PC-9 (cell line): Measurements from ENCODE around the gene RBMS3. TPM values are rescaled to one million over a fixed set of nuclear protein-coding genes. Genes with fewer than 3 reads are reported as not detected.

Experiments
- BruUV-seq: library from RNA; stranded (reverse); fragments of 400-500 nt; replicated peaks from 2 replicates; lab custom pipeline; 2021; lab: Mats Ljungman, UMichigan
- CTCF ChIA-PET: fragments of 300-600 bp; sonication (Branson Sonifier 250); formaldehyde crosslinking; loops from one replicate; lab custom pipeline; 2022; ENCODE audit warnings: antibody characterized with exemption; lab: Charles Lee
- POLR2A ChIA-PET: fragments of 300-600 bp; sonication (Branson Sonifier 250); formaldehyde crosslinking; loops from one replicate; lab custom pipeline; 2022; ENCODE audit warnings: antibody characterized with exemption; ENCODE audit not compliant: unreplicated experiment; lab: Charles Lee
- DNase-seq, 2 experiments: peaks; one replicate each; pipeline versions ENCODE4 v3.0.0 to v3.0.0-alpha.2; 2015 to 2022; ENCODE audit warnings: mixed read lengths in 1 of 2
- H2AFZ ChIP-seq: fragments of 200-600 bp; sonication (generic); 2 replicates; pipeline ENCODE4 v1.8.1; 2017; ENCODE audit warnings: antibody characterized with exemption
- H3F3A ChIP-seq: fragments of 200-600 bp; sonication (generic); 2 replicates; pipeline ENCODE4 v1.8.1; 2017; ENCODE audit warnings: antibody characterized with exemption, mild to moderate bottlenecking, low read depth; ENCODE audit not compliant: insufficient read depth
- H3K27ac ChIP-seq: fragments of 200-600 bp; sonication (generic); 2 replicates; pipeline ENCODE4 v1.6.1; 2016; ENCODE audit warnings: mixed run types
- H3K27me3 ChIP-seq: fragments of 200-600 bp; sonication (generic); 2 replicates; pipeline ENCODE4 v1.6.1; 2016; ENCODE audit warnings: low read depth, mixed run types; ENCODE audit not compliant: insufficient read depth
- H3K36me3 ChIP-seq: fragments of 200-600 bp; sonication (generic); 2 replicates; pipeline ENCODE4 v1.6.1; 2016; ENCODE audit warnings: low read depth, mixed run types
- H3K4me1 ChIP-seq: fragments of 200-600 bp; sonication (generic); replicated peaks from 2 replicates; pipeline ENCODE4 v1.6.1; 2016; ENCODE audit warnings: mixed run types; ENCODE audit not compliant: insufficient read depth
- H3K4me2 ChIP-seq: fragments of 200-600 bp; sonication (generic); 2 replicates; pipeline ENCODE4 v1.6.1; 2017; ENCODE audit warnings: mixed run types
- H3K4me3 ChIP-seq: fragments of 200-600 bp; sonication (generic); 2 replicates; pipeline ENCODE4 v1.6.1; 2016; ENCODE audit warnings: mixed run types
- H3K79me2 ChIP-seq: fragments of 200-600 bp; sonication (generic); 2 replicates; pipeline ENCODE4 v1.6.1; 2017; ENCODE audit warnings: low read depth, mixed run types
- H3K9me2 ChIP-seq: fragments of 200-600 bp; sonication (generic); 2 replicates; pipeline ENCODE4 v1.8.1; 2017; ENCODE audit warnings: mild to moderate bottlenecking; ENCODE audit not compliant: insufficient read depth
- H3K9me3 ChIP-seq: fragments of 200-600 bp; sonication (generic); 2 replicates; pipeline ENCODE4 v1.8.1; 2016; ENCODE audit warnings: low read depth; ENCODE audit not compliant: insufficient read depth
- H4K20me1 ChIP-seq: fragments of 200-600 bp; sonication (generic); 2 replicates; pipeline ENCODE4 v1.8.1; 2017; ENCODE audit not compliant: insufficient read depth
- EZH2 ChIP-seq: fragments of 200-600 bp; sonication (generic); IDR thresholded peaks from 2 replicates; pipeline ENCODE4 v1.8.0; 2017; ENCODE audit warnings: antibody characterized with exemption, low read depth
- intact Hi-C: fragments of 100-400 bp; cut with micrococcal nuclease; formaldehyde crosslinking; loops from one replicate; pipeline ENCODE4 v1.10.0; 2022; ENCODE audit not compliant: unreplicated experiment
- total RNA-seq: library from RNA; stranded (reverse); gene quantifications from 2 replicates; pipeline ENCODE4 v1.2.3, GENCODE V29; 2021
- TF ChIP-seq, protein P1 (sequence below): fragments of 200-600 bp; sonication (generic); conservative IDR thresholded peaks from 2 replicates; pipeline ENCODE4 v1.6.1; 2017; ENCODE audit warnings: mixed run types, antibody characterized with exemption, mild to moderate bottlenecking, moderate library complexity

The RBMS3 gene
- total RNA-seq, 1 experiment from 2014 or later = 3.5 TPM

DNA sequence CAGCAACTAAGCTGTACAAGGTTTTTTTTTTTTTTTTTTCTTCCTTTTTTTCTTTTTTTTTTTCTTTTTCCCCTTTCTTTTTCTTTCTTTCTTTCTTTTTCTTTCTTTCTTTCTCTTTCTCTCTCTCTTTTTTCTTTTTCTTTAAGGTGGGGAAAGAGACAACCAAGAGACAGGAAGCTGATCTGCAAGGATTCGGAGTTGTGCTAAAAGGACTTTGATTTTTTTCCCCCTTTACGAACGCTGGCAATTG lies 148 bp downstream of the RBMS3 start:
- Histone ChIP-seq H3K9me3 (no peaks in the 10 kb centered on the region), H3K4me3 (peak overlapping the region; percentile 43; the same call in 1 of the 2 replicates), H3F3A (no peaks in the 10 kb centered on the region), H3K79me2 (no peaks in the 10 kb centered on the region), H2AFZ (peak overlapping the region; percentile 74; the same call in 1 of the 2 replicates), H3K4me2 (peak overlapping the region; percentile 70), H3K27ac (no peak overlapping the region), H3K9me2 (no peaks in the 10 kb centered on the region), H4K20me1 (no peaks in the 10 kb centered on the region), H3K36me3 (no peaks in the 10 kb centered on the region), H3K27me3 (no peaks in the 10 kb centered on the region), H3K4me1 (no peaks in the 10 kb centered on the region; the same call in 1 of the 2 replicates)
- CTCF ChIA-PET = interaction anchor here (0.6 kb wide), 1 partner anchor 150 kb away, joined by 7 read pairs; no protein-coding TSS in a partner anchor
- TF ChIP-seq, protein P1, sequence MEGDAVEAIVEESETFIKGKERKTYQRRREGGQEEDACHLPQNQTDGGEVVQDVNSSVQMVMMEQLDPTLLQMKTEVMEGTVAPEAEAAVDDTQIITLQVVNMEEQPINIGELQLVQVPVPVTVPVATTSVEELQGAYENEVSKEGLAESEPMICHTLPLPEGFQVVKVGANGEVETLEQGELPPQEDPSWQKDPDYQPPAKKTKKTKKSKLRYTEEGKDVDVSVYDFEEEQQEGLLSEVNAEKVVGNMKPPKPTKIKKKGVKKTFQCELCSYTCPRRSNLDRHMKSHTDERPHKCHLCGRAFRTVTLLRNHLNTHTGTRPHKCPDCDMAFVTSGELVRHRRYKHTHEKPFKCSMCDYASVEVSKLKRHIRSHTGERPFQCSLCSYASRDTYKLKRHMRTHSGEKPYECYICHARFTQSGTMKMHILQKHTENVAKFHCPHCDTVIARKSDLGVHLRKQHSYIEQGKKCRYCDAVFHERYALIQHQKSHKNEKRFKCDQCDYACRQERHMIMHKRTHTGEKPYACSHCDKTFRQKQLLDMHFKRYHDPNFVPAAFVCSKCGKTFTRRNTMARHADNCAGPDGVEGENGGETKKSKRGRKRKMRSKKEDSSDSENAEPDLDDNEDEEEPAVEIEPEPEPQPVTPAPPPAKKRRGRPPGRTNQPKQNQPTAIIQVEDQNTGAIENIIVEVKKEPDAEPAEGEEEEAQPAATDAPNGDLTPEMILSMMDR = no peak; the same call in 1 of the 2 replicates
- TF ChIP-seq EZH2 = no peak
- DNase-seq = no peak
- intact Hi-C loops = loop anchor here (2.0 kb wide), 2 partner anchors 414 to 484 kb away; no protein-coding TSS in a partner anchor
- no TSS peak for BruUV-seq
- POLR2A ChIA-PET = no interaction called here

DNA sequence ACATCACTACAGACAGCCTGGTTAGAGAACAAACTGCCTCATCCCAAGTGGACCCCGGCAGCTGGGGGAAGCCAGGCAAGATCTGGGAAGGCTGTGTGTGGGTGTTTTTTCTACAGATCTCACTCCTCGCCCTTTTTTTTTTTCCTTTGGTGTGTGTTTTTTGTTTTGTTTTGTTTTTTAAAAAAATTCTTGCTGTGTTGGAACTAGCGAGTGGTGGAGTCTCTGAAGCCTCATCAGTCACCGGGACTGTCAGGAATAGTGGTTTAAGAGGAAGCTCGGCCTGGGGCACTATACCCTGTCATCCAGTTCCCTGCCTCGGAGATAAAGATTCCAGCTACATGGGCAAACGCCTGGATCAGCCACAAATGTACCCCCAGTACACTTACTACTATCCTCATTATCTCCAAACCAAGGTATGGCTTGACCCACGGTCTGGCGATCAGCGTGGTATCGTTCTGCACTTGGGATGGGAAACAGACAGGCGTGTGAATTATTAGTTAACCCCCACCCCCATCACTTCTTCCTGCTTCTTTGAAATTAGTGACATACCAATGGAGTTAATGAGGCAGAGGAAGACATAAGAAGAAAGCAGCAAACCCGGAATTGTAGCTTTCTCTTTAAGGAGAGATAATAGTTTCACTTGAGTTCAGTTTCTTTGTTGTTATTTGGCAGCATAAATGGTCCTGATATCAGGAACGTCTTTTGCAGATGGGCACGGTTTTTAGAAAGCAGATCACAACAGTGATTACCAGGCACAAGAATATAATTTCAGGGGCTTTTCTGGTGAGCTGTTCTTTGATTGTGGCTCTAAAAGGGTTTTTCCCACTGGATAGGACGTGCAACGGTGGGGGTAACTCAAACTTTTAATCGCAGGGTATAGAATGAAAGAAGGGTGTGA lies 722 bp downstream of the RBMS3 start:
- no peaks in the 10 kb centered on the region for H3K9me2 ChIP-seq
- no peaks in the 10 kb centered on the region for H3K36me3 ChIP-seq
- CTCF ChIA-PET = interaction anchor here (0.6 kb wide), 1 partner anchor 149 kb away, joined by 7 read pairs; no protein-coding TSS in a partner anchor
- H3K4me1 ChIP-seq = no peaks in the 10 kb centered on the region; the same call in 1 of the 2 replicates
- H3K4me3 ChIP-seq = peak overlapping the region; percentile 43; the same call in 1 of the 2 replicates
- peak overlapping the region; percentile 74; the same call in 1 of the 2 replicates for H2AFZ ChIP-seq
- H3K27ac ChIP-seq = no peak overlapping the region
- H3K79me2 ChIP-seq = no peaks in the 10 kb centered on the region
- no peak for DNase-seq
- no peaks in the 10 kb centered on the region for H3K9me3 ChIP-seq
- no peaks in the 10 kb centered on the region for H4K20me1 ChIP-seq
- POLR2A ChIA-PET = interaction anchor here (0.7 kb wide), 1 partner anchor 1126 kb away, joined by 7 read pairs; no protein-coding TSS in a partner anchor
- TF ChIP-seq, protein P1 = no peak
- TF ChIP-seq EZH2 = no peak
- peak overlapping the region; percentile 70 for H3K4me2 ChIP-seq
- BruUV-seq = TSS peak; percentile 73
- H3F3A ChIP-seq = no peaks in the 10 kb centered on the region
- H3K27me3 ChIP-seq = no peaks in the 10 kb centered on the region
- intact Hi-C loops = loop anchor here (2.0 kb wide), 2 partner anchors 413 to 483 kb away; no protein-coding TSS in a partner anchor

DNA sequence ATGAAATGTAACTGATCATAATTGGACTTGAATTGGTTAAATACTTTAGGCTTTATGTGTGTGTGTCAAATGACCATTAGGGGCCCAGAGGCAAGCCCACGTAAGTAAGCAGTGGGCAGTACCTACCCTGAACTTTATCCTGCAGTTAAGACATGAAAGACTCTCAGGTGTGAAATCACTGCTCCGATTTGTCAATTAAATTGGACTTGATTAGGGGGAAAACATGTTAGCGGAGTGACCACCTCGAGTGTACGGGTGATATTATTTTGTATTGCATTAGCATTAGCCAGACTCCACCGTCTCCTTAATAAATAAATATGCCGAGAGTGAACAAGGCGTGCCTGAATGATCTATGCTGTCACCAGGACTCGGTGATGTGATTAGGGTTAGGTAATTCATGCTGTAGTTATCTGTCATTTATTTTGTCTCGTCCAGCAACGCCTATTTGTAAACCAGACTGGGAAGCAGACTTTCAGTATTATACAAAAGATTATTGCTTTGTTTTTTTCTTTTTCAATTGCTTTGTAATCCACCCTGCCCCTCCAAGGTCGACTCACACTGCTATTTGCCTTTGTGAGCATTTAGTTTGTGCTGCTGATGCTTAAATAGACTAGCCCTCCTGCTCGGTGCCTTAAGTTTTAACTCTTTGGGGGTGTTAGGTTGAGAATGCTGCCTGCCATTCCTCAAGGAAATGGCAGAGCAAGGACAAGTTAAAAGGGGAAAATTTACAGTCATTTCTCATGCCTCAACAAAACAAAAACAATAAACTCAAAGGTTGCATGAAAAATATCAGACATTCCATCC lies 1.8 kb downstream of the RBMS3 start:
- Histone ChIP-seq H3K36me3 (no peaks in the 10 kb centered on the region), H3K4me2 (no peak overlapping the region), H3K79me2 (no peaks in the 10 kb centered on the region), H4K20me1 (no peaks in the 10 kb centered on the region), H3K27me3 (no peaks in the 10 kb centered on the region), H3K9me3 (no peaks in the 10 kb centered on the region), H2AFZ (no peak overlapping the region), H3K9me2 (no peaks in the 10 kb centered on the region), H3K4me3 (no peak overlapping the region), H3K4me1 (no peaks in the 10 kb centered on the region; the same call in 1 of the 2 replicates), H3K27ac (no peak overlapping the region), H3F3A (no peaks in the 10 kb centered on the region)
- DNase-seq = no peak
- intact Hi-C loops = no loop called here
- ChIA-PET POLR2A (no interaction called here), CTCF (no interaction called here)
- no peak for TF ChIP-seq EZH2
- TF ChIP-seq, protein P1 = no peak
- BruUV-seq = no TSS peak
